Breast epithelium (tissue), 3 donors: ENCODE data around the gene CTDSP1.

Source experiments
- POLR2A ChIP-seq: fragments of 450-650 bp; IDR thresholded peaks from one replicate; pipeline ENCODE4 v1.6.1; 2016; ENCODE audit warnings: antibody characterized with exemption, mild to moderate bottlenecking, moderate library complexity
- POLR2AphosphoS5 ChIP-seq, 3 donors: sonication (generic); formaldehyde crosslinking; IDR thresholded peaks; one replicate each; pipeline ENCODE4 v1.6.1; 2017; ENCODE audit warnings: antibody characterized with exemption in 3 of 3
- TF ChIP-seq, protein P1 (sequence below), 3 donors: fragments of 450-650 bp; IDR thresholded peaks; one replicate each; pipeline ENCODE4 v1.5.1; 2016 to 2017; ENCODE audit warnings: antibody characterized with exemption in 3 of 3, mild to moderate bottlenecking in 3 of 3, moderate library complexity in 3 of 3

DNA sequence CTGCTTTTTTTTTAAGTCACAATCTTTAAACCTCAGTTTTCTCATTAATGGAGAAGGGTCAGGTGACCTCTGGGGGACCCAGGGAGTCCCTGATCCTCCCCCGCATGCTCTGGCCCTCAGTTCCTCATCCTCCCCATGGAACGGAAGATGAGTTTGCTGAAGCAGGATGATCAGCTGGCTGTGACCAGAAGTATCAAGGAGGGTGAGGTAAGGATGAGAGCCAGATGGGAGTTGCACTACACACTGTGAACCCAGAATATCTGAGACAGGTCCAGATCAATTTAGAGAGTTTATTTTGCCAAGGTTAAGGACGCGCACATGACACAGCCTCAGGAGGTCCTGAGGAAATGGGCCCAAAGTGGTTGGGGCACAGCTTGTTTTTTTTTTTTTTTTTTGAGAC is 39.2 kb upstream of the CTDSP1 start:
- TF ChIP-seq, protein P1, sequence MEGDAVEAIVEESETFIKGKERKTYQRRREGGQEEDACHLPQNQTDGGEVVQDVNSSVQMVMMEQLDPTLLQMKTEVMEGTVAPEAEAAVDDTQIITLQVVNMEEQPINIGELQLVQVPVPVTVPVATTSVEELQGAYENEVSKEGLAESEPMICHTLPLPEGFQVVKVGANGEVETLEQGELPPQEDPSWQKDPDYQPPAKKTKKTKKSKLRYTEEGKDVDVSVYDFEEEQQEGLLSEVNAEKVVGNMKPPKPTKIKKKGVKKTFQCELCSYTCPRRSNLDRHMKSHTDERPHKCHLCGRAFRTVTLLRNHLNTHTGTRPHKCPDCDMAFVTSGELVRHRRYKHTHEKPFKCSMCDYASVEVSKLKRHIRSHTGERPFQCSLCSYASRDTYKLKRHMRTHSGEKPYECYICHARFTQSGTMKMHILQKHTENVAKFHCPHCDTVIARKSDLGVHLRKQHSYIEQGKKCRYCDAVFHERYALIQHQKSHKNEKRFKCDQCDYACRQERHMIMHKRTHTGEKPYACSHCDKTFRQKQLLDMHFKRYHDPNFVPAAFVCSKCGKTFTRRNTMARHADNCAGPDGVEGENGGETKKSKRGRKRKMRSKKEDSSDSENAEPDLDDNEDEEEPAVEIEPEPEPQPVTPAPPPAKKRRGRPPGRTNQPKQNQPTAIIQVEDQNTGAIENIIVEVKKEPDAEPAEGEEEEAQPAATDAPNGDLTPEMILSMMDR (IDR thresholded peaks at IDR 0.05), result no peak
- no peak for TF ChIP-seq POLR2A
- TF ChIP-seq POLR2AphosphoS5 (IDR thresholded peaks at IDR 0.05), result no peak
